Lung (tissue), 12 donors: ENCODE measurements around the gene UBE2V1. TPM values are rescaled to one million over a fixed set of nuclear protein-coding genes. Genes with fewer than 3 reads are reported as not detected.
"Not testable (repeated sequence)": the region's sequence is repeated elsewhere in the genome, so short reads cannot be mapped to it uniquely, and the experiment has no call there.

Source experiments
- ATAC-seq: fragments of 200-7000 bp; cut with Tn5 transposase; one replicate; pipeline ENCODE4 v1.9.1; 2020; ENCODE audit warnings: moderate number of reproducible peaks; ENCODE audit not compliant: insufficient read depth, low FRiP score
- DNase-seq, 3 donors: peaks; one replicate each; pipeline ENCODE4 v3.0.0-alpha.2; 2013 to 2017
- H3K27ac ChIP-seq, 2 donors: one replicate each; pipeline ENCODE4 v1.5.1; 2013; ENCODE audit warnings: mild to moderate bottlenecking in 2 of 2, moderate library complexity in 2 of 2, control low read depth in 1 of 2, inconsistent platforms in 1 of 2, low read depth in 1 of 2, low read length in 1 of 2
- H3K27me3 ChIP-seq, 3 donors: one replicate each; pipeline ENCODE4 v1.5.1; 2013; ENCODE audit warnings: low read length in 2 of 3; ENCODE audit not compliant: control insufficient read depth in 3 of 3, insufficient read depth in 3 of 3
- H3K36me3 ChIP-seq, 4 donors: one replicate each; pipeline ENCODE4 v1.5.1; 2013; ENCODE audit warnings: low read length in 4 of 4, mild to moderate bottlenecking in 1 of 4, moderate library complexity in 1 of 4; ENCODE audit not compliant: control insufficient read depth in 4 of 4, insufficient read depth in 4 of 4
- H3K4me1 ChIP-seq, 5 donors: one replicate each; pipeline ENCODE4 v1.5.1; 2013; ENCODE audit warnings: low read length in 5 of 5, mild to moderate bottlenecking in 2 of 5, moderate library complexity in 1 of 5; ENCODE audit not compliant: control insufficient read depth in 5 of 5, insufficient read depth in 5 of 5
- H3K4me3 ChIP-seq: one replicate; pipeline ENCODE4 v1.5.1; 2013; ENCODE audit warnings: mild to moderate bottlenecking, control low read depth, moderate library complexity
- H3K9ac ChIP-seq, 2 donors: one replicate each; pipeline ENCODE4 v1.5.1; 2013; ENCODE audit warnings: low read length in 2 of 2, control low read depth in 1 of 2; ENCODE audit not compliant: insufficient read depth in 1 of 2
- H3K9me3 ChIP-seq, 4 donors: one replicate each; pipeline ENCODE4 v1.5.1; 2013; ENCODE audit warnings: low read length in 3 of 4, mild to moderate bottlenecking in 1 of 4, moderate library complexity in 1 of 4; ENCODE audit not compliant: control insufficient read depth in 4 of 4, insufficient read depth in 3 of 4
- WGBS, 2 donors: extraction: QIAGEN DNeasy Blood & Tissue Kit; methylation state at CpG; one replicate each; pipeline ENCODE4 v1.1.7; 2013; 5-methylcytosine and 5-hydroxymethylcytosine counted together
- polyA plus RNA-seq, 2 donors: library from polyadenylated mRNA; stranded (reverse); fragments of 200-250 nt; gene quantifications; one replicate each; pipeline ENCODE4 v1.2.1, GENCODE V29; 2013
- total RNA-seq, 2 donors: library from RNA; depleted of rRNA in 1 of 2; stranded (reverse); fragments of >200 nt in 1 of 2; gene quantifications; one replicate each; pipeline ENCODE4 v1.2.1, GENCODE V29; 2014 to 2021
- TF ChIP-seq, protein P1 (sequence below): IDR thresholded peaks from 2 replicates; pipeline ENCODE4 v1.5.1; 2012; ENCODE audit warnings: mild to moderate bottlenecking; ENCODE audit errors: control extremely low read depth, extremely low read depth
- donor health status: control.
- donor health status: control.
- donor health status: Bipolar disorder and iron deficiency.
- donor health status: healthy.
- donor health status: DM: yes; HTN: yes; CAD: no.

Gene UBE2V1
- total and polyA plus RNA-seq, 4 donors = 56.4 to 103 (median 69.2) TPM

DNA sequence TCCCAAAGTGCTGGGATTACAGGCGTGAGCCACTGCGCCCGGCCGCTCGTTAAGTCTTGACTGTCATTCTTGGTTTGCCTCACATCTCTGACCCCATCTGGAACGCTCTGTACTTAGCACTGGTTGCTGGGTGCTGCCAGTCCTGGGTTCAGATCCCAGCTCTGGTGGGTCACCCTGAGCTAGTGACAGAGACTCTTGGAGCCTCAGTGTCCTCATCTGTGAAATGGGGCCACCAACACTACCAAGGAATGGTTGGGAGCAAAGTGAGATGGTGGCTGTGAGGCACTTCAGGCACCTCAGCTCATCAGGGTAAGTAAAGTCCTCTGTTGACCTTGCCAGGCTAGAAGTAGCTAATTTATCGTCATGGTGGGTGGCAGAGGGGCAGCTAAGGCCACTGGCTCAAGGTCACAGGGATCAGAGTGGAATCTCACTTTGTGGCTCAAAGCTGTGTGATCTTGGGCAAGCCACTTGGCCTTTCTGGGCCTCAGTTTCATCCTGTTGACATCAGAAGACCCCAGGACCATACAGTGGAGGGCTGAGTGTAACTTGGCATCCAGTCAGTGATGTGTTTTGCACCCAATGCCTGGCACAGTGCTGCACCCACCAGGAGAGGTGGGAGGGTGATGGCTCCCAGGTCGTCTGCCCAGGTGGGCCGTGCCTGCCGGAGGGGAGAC lies 46.7 kb downstream of the UBE2V1 start:
- Histone ChIP-seq H3K36me3 (no peaks in the 10 kb centered on the region), H3K9me3 (no peaks in the 10 kb centered on the region), H3K4me1 (peaks cover 0 to 2% (median 0%) of the 10 kb centered on the region in 5 donors), H3K27ac (no peak overlapping the region), H3K27me3 (no peaks in the 10 kb centered on the region), H3K4me3 (no peak overlapping the region), H3K9ac (no peak overlapping the region)
- TF ChIP-seq, protein P1, sequence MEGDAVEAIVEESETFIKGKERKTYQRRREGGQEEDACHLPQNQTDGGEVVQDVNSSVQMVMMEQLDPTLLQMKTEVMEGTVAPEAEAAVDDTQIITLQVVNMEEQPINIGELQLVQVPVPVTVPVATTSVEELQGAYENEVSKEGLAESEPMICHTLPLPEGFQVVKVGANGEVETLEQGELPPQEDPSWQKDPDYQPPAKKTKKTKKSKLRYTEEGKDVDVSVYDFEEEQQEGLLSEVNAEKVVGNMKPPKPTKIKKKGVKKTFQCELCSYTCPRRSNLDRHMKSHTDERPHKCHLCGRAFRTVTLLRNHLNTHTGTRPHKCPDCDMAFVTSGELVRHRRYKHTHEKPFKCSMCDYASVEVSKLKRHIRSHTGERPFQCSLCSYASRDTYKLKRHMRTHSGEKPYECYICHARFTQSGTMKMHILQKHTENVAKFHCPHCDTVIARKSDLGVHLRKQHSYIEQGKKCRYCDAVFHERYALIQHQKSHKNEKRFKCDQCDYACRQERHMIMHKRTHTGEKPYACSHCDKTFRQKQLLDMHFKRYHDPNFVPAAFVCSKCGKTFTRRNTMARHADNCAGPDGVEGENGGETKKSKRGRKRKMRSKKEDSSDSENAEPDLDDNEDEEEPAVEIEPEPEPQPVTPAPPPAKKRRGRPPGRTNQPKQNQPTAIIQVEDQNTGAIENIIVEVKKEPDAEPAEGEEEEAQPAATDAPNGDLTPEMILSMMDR = no peak
- 93 to 94% methylated on average over 10 of the region's 10 CpGs for WGBS, 2 donors
- no peak for ATAC-seq
- DNase-seq = no peak

DNA sequence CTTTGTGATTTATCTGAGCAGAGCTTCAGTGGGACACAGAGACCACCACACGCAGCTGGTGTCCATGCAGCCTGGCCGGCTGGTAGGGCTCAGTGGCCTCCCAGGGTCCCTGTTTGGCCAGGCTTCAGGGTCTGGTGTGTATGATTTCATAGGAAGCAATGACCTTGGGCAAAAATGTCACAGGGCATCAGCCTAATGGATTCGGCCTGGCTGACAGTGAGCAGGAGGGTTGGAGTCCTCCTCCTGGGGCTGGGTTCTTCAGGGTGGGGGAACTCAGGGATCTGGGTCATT lies 47.7 kb downstream of the UBE2V1 start:
- TF ChIP-seq, protein P1 = no peak
- Histone ChIP-seq H3K4me1 (peaks cover 0 to 2% (median 0%) of the 10 kb centered on the region in 5 donors), H3K9me3 (no peaks in the 10 kb centered on the region), H3K36me3 (no peaks in the 10 kb centered on the region), H3K4me3 (no peak overlapping the region), H3K27me3 (no peaks in the 10 kb centered on the region), H3K9ac (no peak overlapping the region), H3K27ac (no peak overlapping the region)
- no peak for ATAC-seq
- 88 to 98% methylated on average over 3 of the region's 3 CpGs for WGBS, 2 donors
- no peak for DNase-seq

DNA sequence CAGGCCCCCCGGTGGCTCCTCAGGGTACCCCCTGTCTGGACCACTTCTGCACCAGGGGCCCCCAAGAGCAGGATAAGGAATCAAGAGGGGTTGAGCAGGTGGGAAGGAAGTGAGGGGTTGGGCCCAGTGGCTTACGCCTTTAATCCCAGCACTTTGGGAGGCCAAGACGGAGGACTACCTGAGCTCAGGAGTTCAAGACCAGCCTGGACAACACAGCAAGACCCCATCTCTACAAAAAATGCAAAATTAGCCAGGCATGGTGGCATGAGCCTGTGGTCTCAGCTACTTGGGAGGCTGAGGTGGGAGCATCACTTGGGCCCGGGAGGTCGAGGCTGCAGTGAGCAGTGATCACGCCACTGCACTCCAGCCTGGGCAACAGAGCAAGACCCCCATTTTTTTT lies 49.2 kb downstream of the UBE2V1 start:
- DNase-seq, H3K27me3 ChIP-seq, H3K9ac ChIP-seq, H3K9me3 ChIP-seq, H3K4me1 ChIP-seq, H3K4me3 ChIP-seq, H3K36me3 ChIP-seq, H3K27ac ChIP-seq, ATAC-seq: not testable (repeated sequence)
- 90 to 99% methylated on average over 6 of the region's 6 CpGs for WGBS, 2 donors

DNA sequence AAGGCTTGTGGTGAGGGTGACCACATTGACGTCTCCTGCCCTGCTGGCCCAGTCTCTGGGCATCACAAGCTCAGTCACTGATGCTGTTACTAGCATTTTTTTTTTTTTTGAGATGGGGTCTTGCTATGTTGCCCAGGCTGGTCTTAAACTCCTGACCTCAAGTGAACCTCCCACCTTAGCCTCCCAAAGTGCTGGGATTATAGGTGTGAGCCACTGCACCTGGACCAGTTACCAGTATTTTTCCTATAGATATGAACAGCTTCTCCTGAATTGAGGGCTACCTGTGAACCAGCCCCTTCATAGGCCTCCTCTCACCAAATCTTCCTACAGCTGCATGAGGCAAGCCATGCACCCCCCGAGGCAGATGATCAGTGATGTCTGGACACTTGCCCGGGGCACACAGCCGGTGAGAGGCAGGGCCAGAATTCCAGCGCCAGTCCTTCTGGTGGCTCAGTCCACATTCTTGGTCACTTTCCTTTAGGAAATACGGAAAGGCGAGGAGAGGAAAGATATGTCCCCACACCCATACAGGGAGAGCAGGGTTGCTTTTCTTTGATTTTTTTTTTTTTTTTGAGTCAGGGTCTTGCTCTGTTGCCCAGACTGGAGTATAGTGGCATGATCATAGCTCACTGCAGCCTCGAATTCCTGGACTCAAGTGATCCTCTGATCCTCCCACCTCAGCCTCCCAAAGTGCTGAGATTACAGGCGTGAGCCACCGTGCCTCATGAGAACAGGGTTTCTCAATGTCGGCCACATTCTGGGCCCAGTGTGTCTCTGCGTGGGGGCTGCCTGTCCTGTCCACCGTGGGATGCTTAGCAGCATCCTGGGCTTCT lies 50.7 kb downstream of the UBE2V1 start:
- Histone ChIP-seq H3K36me3 (no peaks in the 10 kb centered on the region), H3K9me3 (no peaks in the 10 kb centered on the region), H3K9ac (no peak overlapping the region), H3K27me3 (no peaks in the 10 kb centered on the region), H3K4me3 (no peak overlapping the region), H3K27ac (no peak overlapping the region), H3K4me1 (peaks cover 0 to 1% (median 0%) of the 10 kb centered on the region in 5 donors)
- ATAC-seq (no peak), DNase-seq (no peak)
- WGBS, 2 donors = 83 to 85% methylated on average over 13 of the region's 13 CpGs
- TF ChIP-seq, protein P1 = no peak
